ENCODE results near the gene OR4L1.
"Not testable (repeated sequence)": the region's sequence is repeated elsewhere in the genome, so short reads cannot be mapped to it uniquely, and the experiment has no call there.

The OR4L1 gene, protein sequence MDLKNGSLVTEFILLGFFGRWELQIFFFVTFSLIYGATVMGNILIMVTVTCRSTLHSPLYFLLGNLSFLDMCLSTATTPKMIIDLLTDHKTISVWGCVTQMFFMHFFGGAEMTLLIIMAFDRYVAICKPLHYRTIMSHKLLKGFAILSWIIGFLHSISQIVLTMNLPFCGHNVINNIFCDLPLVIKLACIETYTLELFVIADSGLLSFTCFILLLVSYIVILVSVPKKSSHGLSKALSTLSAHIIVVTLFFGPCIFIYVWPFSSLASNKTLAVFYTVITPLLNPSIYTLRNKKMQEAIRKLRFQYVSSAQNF

DNA sequence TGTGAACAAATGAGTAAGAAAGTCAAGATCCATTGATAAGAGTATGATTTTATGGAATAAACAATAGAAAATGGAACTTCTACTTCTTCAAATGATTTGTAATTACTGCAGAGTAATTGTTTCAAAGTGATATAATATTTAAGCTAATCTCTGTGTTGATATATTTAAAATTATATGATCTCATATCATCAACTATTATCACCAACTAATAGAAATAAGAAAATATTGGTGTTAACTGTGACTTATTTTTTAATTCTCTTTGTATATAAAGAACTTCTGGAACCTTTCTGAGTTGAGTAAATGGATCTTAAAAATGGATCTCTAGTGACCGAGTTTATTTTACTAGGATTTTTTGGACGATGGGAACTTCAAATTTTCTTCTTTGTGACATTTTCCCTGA lies at the start of gene OR4L1:
TSS of gene OR4L1 (plus strand) at position 301 of the 400 bp plus-strand sequence. CDS start at position 301, 0 bp downstream.
- no peak for DNase-seq (ENCODE audit: low read depth in 2 of 2)

DNA sequence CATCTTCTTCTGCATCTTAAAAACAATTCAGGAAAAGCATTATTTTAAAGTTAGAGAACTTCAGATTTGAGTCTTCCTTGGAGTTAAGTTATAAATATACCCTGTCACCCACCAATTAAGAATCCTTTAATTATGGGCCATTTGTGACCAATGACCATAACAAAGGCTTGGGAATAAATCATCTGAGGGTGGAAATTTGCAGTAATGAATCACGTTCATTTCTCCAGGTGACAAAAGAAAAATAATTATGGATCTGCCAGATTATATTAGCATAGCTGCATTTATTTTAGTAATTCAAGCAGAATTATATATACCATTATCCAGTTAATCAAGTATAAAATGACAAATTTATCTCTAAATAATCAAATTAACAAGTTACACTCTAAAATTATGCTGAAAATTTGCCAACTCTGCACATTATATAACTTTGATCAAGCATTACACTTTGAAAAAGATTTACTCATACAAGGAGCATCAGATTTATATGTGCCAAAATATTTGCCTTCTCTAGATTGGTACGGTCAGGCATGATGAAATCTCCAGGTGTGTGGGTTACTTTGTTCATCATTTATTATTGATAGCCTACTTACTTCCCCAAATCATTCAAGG lies 40.5 kb upstream of the OR4L1 start, which contains the start of gene OR4K14:
TSS of gene OR4K14 (minus strand) at position 51 of the 609 bp plus-strand sequence. CDS start 4,114 bp downstream, outside the sequence.
- DNase-seq (ENCODE audit: low read depth in 2 of 2) = no peak

DNA sequence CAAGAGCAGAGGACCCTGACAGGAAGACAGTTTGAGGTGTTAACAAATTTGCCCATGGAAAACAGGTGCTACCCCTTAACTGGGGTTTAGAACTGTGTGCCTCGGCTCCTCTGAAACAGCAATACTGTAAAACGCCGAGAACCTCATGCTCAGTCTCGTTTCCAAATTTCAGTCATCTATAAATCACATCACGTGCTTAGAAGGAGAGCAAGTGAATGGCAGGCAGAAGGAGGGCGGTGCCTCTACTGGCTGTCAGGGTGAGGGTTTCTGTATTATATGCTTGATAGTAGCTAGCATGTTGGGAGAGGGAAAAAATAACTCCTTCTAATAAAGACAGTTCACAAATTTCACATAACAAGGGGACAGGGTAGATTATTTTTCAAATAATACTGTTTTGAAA lies 28.8 kb upstream of the OR4L1 start:
- DNase-seq (ENCODE audit: low read depth in 2 of 2) = no peak

DNA sequence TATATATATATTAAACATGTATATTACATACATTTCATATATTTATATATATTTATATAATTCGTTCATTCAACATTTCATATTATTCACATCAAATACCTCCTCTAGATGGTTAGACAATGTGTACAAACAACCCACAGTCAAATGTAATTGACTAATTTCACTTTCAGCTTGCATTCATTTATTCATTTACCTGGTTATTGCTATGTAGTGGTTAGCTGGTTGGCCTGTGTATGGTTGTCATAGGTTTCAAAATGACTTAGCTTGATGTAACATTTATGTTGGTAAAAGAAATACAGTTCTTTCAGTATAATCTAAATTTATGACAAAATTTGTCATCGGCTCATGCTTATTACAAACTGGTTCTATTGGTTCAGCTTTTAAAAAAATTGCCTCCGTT lies 24.4 kb upstream of the OR4L1 start:
- no peak for DNase-seq (ENCODE audit: low read depth in 2 of 2)

DNA sequence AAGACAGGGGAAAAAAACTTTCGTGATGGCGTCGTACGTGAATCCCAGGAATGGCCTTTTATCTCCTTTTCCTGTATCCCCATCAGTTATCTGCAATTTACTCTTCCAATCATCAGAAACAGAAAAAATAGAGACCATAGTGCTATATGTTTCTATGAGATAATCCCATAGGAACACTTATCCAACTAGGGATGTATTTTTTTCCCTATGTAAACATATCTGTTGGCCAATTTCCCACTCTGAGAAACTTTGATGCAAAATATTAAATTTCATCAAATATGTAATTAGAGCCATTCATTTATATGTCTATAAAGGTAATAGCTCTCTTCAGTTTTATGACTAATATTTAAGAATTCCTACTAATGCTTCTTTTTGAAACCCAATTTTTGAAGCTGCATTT lies 23.9 kb upstream of the OR4L1 start, which contains the start of gene OR4K13:
TSS of gene OR4K13 (minus strand) at position 101 of the 400 bp plus-strand sequence. CDS start 1,280 bp downstream, outside the sequence.
- no peak for DNase-seq (ENCODE audit: low read depth in 2 of 2)

DNA sequence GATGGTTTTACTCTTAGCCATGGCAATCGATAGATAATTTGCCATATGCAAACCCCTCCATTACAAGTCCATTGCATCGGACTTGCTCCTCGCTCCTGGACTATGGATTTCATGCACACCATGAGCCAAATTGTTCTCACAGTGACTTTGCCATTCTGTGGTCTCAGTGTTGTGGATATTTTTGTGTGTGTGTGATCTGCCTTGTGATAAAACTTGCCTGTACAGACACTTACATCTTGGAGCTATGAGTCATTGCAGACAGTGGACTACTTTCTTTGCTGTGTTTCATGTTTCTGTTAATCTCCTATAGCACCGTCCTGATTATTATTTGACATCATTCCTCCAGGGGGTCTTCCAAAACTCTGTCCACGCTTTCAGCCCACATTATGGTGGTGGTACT lies 15.6 kb upstream of the OR4L1 start:
- no peak for DNase-seq (ENCODE audit: low read depth in 2 of 2)

DNA sequence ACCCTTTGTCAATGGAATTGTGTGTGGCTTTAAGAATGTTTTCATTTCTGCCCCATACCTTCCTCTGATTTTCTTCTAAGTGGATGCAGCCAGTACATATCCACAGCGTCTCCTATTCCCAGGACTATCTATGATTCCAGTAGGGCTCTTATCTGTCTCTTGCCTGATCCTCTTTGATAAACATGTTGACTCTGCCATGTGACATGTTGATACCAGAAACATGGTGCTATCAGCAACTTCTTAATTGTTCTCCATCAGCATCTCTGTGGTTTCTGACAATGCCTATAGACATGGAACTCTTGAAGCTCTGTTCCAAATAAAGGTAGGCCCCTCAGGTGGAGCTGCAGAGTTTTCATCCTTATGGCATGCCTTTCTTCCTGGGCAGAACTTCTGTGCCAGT lies 11.6 kb upstream of the OR4L1 start:
- no peak for DNase-seq (ENCODE audit: low read depth in 2 of 2)

DNA sequence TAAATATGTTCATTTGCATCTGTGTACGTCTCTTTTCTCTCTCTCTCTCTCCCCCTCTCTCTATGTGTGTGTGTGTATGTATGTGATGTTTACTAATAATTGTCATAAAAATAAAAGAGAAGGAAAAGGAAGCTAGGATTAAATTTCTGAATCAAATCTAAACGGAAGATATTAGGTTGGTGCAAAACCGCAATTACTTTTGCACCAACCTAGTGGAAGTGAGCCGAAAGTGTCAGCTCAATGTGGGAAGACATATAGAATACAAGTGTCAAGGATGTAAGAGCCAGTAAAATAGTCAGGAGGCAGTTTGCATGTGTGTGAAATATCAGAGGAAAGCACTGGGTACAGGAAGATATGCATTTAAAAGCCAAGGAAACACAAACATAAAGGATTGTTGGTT lies 32.2 kb downstream of the OR4L1 start:
- no peak for DNase-seq (ENCODE audit: low read depth in 2 of 2)

DNA sequence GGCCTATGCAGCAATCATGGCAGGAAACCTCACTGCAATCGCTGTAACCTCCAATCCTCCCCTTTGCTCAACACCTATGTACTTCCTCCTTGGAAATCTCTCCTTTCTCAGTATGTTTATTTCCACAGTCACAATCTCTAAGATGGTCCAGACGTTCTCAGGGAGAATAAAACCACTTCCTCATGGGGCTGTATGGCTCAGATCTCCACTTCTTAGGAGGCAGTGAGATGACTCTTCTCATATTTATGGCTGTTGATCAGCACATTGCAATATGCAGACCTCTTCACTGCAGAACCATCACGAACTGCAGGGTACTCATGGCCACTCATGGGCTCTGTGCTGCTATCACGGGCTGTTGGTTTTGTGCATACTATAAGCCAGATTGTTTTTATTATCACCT lies 33.6 kb downstream of the OR4L1 start:
- no peak for DNase-seq (ENCODE audit: low read depth in 2 of 2)

DNA sequence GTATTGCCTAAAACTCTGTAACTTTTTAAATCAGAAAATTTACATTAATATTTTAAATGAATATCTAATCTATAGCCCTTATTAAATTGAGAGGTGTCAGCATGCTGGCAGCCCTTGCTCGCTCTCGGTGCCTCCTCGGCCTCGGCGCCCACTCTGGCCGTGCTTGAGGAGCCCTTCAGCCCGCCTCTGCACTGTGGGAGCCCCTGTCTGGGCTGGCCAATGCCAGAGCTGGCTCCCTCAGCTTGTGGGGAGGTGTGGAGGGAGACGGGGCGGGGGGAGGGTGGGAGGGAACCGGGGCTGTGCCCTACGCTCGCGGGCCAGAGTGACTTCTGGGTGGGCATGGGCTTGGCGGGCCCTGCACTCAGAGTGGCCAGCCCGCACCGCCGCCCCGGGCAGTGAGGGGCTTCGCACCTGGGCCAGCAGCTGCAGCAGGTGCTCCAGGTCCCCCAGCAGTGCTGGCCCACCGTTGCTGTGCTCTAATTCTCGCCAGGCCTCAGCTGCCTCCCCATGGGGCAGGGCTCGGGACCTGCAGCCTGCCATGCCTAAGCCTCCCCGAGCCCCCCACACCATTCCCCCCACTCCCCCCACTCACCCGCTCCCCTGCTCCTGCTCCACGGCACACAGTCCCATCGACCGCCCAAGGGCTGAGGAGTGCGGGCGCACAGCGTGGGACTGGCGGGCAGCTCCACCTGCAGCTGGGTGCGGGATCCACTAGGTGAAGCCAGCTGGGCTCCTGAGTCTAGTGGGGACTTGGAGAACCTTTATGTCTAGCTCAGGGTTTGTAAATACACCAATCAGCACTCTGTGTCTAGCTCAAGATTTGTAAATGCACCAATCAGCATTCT lies 39.3 kb downstream of the OR4L1 start:
- DNase-seq (ENCODE audit: low read depth in 2 of 2) = not testable (repeated sequence)

DNA sequence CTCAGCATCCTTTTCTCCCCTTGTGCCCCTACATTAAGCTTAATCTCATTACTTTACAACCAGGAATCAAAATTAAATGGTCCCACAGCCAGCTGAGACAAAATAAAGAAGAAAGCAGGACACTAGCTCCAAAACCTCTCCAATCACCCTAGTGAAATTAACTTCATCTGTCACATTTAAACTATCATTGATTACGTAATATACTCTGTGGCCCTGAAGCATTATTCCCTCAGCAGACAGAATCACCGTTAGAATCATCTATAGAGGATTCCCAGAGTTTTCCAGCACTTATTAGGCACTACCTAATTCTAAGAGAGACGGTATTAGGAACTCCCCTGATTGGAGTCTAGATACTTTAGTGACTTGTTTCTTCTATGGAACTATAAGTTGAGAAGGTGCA lies 50.6 kb downstream of the OR4L1 start, which contains the start of gene OR4K17:
TSS of gene OR4K17 (plus strand) at position 302 of the 400 bp plus-strand sequence. CDS start 6,761 bp downstream, outside the sequence.
- DNase-seq (ENCODE audit: low read depth in 2 of 2) = no peak

Data from stimulated activated CD4-positive, alpha-beta T cell treated with anti-CD3 and anti-CD28 coated beads, Interleukin-15, amount 100 ng/mL, for 48 hours (primary cell).